ENCODE results near the gene HINFP. TPM values are rescaled to one million over a fixed set of nuclear protein-coding genes. Genes with fewer than 3 reads are reported as not detected.

The HINFP gene
- total and polyA plus RNA-seq, 9 of the 15 experiments (the other 6 are each of a cell fraction or from before 2014, with no cell fraction given) = 13.8 to 34.1 (median 22.5) TPM

GRCh38 chr11:119115484-119116234 lies 5.7 kb upstream of the HINFP start:
- peak; percentile 80 for ATAC-seq
- Histone ChIP-seq H4K20me1 (replicated peaks; ENCODE audit: control insufficient read depth, insufficient read depth, low read length) (peaks cover 4% of the 10 kb centered on the region; the same call in 1 of the 2 replicates), H3K9me1 (ENCODE audit: control insufficient read depth, insufficient read depth, low read length) (no peaks in the 10 kb centered on the region), H3K9ac (ENCODE audit: insufficient read depth in 1 of 2, low read depth in 2 of 2, low read length in 2 of 2) (peak overlapping the region; percentile 54 to 80), H3K79me2 (ENCODE audit: control insufficient read depth, insufficient read depth, low read length) (peaks cover 2% of the 10 kb centered on the region; the same call in 2 of the 3 replicates), H3K27me3 (ENCODE audit: control insufficient read depth in 2 of 2, insufficient read depth in 2 of 2, low read length in 2 of 2) (no peaks in the 10 kb centered on the region), H3K27ac (ENCODE audit: extremely low read depth, low read depth, low read length) (peak overlapping the region; percentile 73), H3K4me2 (ENCODE audit: insufficient read depth, low read length) (peak overlapping the region; percentile 50), H3K9me3 (replicated peaks; ENCODE audit: control insufficient read depth, insufficient read depth, low read depth, low read length) (no peaks in the 10 kb centered on the region), H3K36me3 (ENCODE audit: control insufficient read depth, insufficient read depth, low read length) (peaks cover 78% of the 10 kb centered on the region), H3K4me1 (replicated peaks in 1 of 2; ENCODE audit: control insufficient read depth in 2 of 2, insufficient read depth in 2 of 2, low read length in 2 of 2) (peaks cover 9 to 13% of the 10 kb centered on the region in 2 experiments), H2AFZ (ENCODE audit: low read depth, low read length) (peak overlapping the region; percentile 69; the same call in 1 of the 2 replicates), H3K4me3 (no peak overlapping the region)
- 49% methylated on average over 18 of the region's 24 CpGs for WGBS (ENCODE audit: insufficient coverage, low coverage, missing lambda C conversion rate)
- ChIA-PET POLR2A (interaction anchor here (0.6 to 1.3 kb wide), 5 partner anchors 9 to 147 kb away, joined by 3 to 4 read pairs (median 3); partner anchors contain the start of gene C2CD2L), CTCF (ENCODE audit: low intra/inter-chr PET ratio) (no interaction called here)
- no TSS peak for BruUV-seq (replicated peaks)
- in situ Hi-C loops (cut with MboI) = no loop called here
- DNase-seq (ENCODE audit: extremely low read depth in 1 of 4, low spot score in 3 of 4) = peak in 2 of 4 experiments; percentile 63 to 75
- intact Hi-C loops (cut with micrococcal nuclease) = no loop called here
- FAIRE-seq = peak; percentile 59
- TF ChIP-seq L3MBTL2 (IDR thresholded peaks at IDR 0.05) (peak; percentile 42), PHF8 (IDR thresholded peaks at IDR 0.05; ENCODE audit: borderline replicate concordance, low read length) (no peak), CBX5 (IDR thresholded peaks at IDR 0.05; ENCODE audit: borderline replicate concordance, low read depth) (no peak), CEBPG (CRISPR knock-in tag; IDR thresholded peaks at IDR 0.05) (no peak), CEBPG (tag; conservative IDR thresholded peaks at IDR 0.05 in 1 of 2, IDR thresholded peaks at IDR 0.05 in 1 of 2) (no peak), CCAR2 (IDR thresholded peaks at IDR 0.05; ENCODE audit: low read depth, low read length) (no peak), ZBTB12 (CRISPR knock-in tag; IDR thresholded peaks at IDR 0.05) (no peak), CXXC5 (CRISPR knock-in tag; IDR thresholded peaks at IDR 0.05) (peak; percentile 34; the same call in 1 of the 2 replicates), SAP30 (IDR thresholded peaks at IDR 0.05; ENCODE audit: borderline replicate concordance, insufficient read depth, low read depth, low read length, poor library complexity, severe bottlenecking) (no peak), EP400 (IDR thresholded peaks at IDR 0.05) (peak; percentile 30; the same call in 1 of the 2 replicates), MEIS2 (IDR thresholded peaks at IDR 0.05; ENCODE audit: partially characterized antibody) (peak; percentile 66), TBP (optimal IDR thresholded peaks at IDR 0.05; ENCODE audit: low read depth, low read length) (no peak), E2F1 (CRISPR knock-in tag; IDR thresholded peaks at IDR 0.05) (no peak), CSDE1 (IDR thresholded peaks at IDR 0.05) (no peak), ETV6 (IDR thresholded peaks at IDR 0.05; ENCODE audit: borderline replicate concordance in 1 of 2, low read depth in 2 of 2, low read length in 1 of 2) (no peak), ETV6 (CRISPR knock-in tag; IDR thresholded peaks at IDR 0.05; ENCODE audit: borderline replicate concordance) (no peak), ZNF707 (CRISPR knock-in tag; conservative IDR thresholded peaks at IDR 0.05) (no peak)
